Mesenchymal stem cell (in vitro differentiated cells and primary cell): ENCODE measurements around the gene MACROD2.

Source experiments
- DNase-seq: peaks from one replicate; pipeline ENCODE4 v3.0.0-alpha.2; 2013
- H2AFZ ChIP-seq: one replicate; pipeline ENCODE4 v1.6.1; 2013; ENCODE audit warnings: low read depth, mild to moderate bottlenecking, control low read depth, inconsistent platforms, low read length, moderate library complexity
- H2AK5ac ChIP-seq: 2 replicates; pipeline ENCODE4 v1.6.1; 2013; ENCODE audit warnings: low read length, moderate library complexity, mild to moderate bottlenecking, inconsistent platforms; ENCODE audit not compliant: severe bottlenecking
- H2BK120ac ChIP-seq: one replicate; pipeline ENCODE4 v1.6.1; 2013; ENCODE audit warnings: low read depth, mild to moderate bottlenecking, inconsistent platforms, low read length, moderate library complexity
- H2BK12ac ChIP-seq, 2 experiments: one replicate each; pipeline ENCODE4 v1.6.1; 2013; ENCODE audit warnings: inconsistent platforms in 2 of 2, low read length in 2 of 2, mild to moderate bottlenecking in 2 of 2, moderate library complexity in 2 of 2, control low read depth in 1 of 2
- H2BK15ac ChIP-seq: one replicate; pipeline ENCODE4 v1.6.1; 2013; ENCODE audit warnings: mild to moderate bottlenecking, low read depth, inconsistent platforms; ENCODE audit not compliant: poor library complexity, severe bottlenecking
- H2BK5ac ChIP-seq: 2 replicates; pipeline ENCODE4 v1.6.1; 2013; ENCODE audit warnings: low read depth, mild to moderate bottlenecking, low read length, control low read depth, inconsistent platforms; ENCODE audit not compliant: poor library complexity, severe bottlenecking
- H3K14ac ChIP-seq, 2 experiments: one replicate each; pipeline ENCODE4 v1.6.1; 2013; ENCODE audit warnings: inconsistent platforms in 2 of 2, low read length in 2 of 2, control low read depth in 1 of 2, mild to moderate bottlenecking in 1 of 2, moderate library complexity in 1 of 2
- H3K18ac ChIP-seq, 2 experiments: one replicate each; pipeline ENCODE4 v1.6.1; 2013; ENCODE audit warnings: inconsistent platforms in 2 of 2, low read length in 2 of 2, control low read depth in 1 of 2, low read depth in 1 of 2, mild to moderate bottlenecking in 1 of 2
- H3K23ac ChIP-seq, 2 experiments: one replicate each; pipeline ENCODE4 v1.6.1; 2013; ENCODE audit warnings: inconsistent platforms in 2 of 2, low read length in 2 of 2, mild to moderate bottlenecking in 2 of 2, moderate library complexity in 2 of 2, control low read depth in 1 of 2
- H3K27ac ChIP-seq: 2 replicates; pipeline ENCODE4 v1.5.1; 2013; ENCODE audit warnings: mild to moderate bottlenecking, moderate library complexity, low read length, control low read depth, inconsistent platforms; ENCODE audit not compliant: poor library complexity, severe bottlenecking
- H3K27me3 ChIP-seq, 2 experiments: 2 replicates each; pipeline versions ENCODE4 v1.6.1 to v1.7.0; 2013; ENCODE audit warnings: low read length in 2 of 2, mild to moderate bottlenecking in 2 of 2, moderate library complexity in 2 of 2, control low read depth in 1 of 2, inconsistent platforms in 1 of 2; ENCODE audit not compliant: control insufficient read depth in 1 of 2, insufficient read depth in 1 of 2
- H3K36me3 ChIP-seq, 2 experiments: 2 replicates each; pipeline versions ENCODE4 v1.6.1 to v1.7.0; 2013; ENCODE audit warnings: low read length in 2 of 2, control low read depth in 1 of 2, inconsistent platforms in 1 of 2, low read depth in 1 of 2, mild to moderate bottlenecking in 1 of 2; ENCODE audit not compliant: insufficient read depth in 2 of 2, control insufficient read depth in 1 of 2
- H3K4ac ChIP-seq, 2 experiments: one replicate each; pipeline ENCODE4 v1.6.1; 2013; ENCODE audit warnings: inconsistent platforms in 2 of 2, low read length in 2 of 2, mild to moderate bottlenecking in 2 of 2, moderate library complexity in 2 of 2, control low read depth in 1 of 2, low read depth in 1 of 2
- H3K4me1 ChIP-seq: 2 replicates; pipeline ENCODE4 v1.6.1; 2013; ENCODE audit warnings: low read depth, low read length, control low read depth; ENCODE audit not compliant: control insufficient read depth, insufficient read depth
- H3K4me2 ChIP-seq: 2 replicates; pipeline ENCODE4 v1.6.1; 2013; ENCODE audit warnings: low read length, mild to moderate bottlenecking, inconsistent platforms; ENCODE audit not compliant: poor library complexity, severe bottlenecking
- H3K4me3 ChIP-seq, 2 experiments: 2 replicates each; pipeline versions ENCODE4 v1.5.1 to v1.7.0; 2013; ENCODE audit warnings: low read length in 2 of 2, mild to moderate bottlenecking in 2 of 2, control low read depth in 1 of 2, low read depth in 1 of 2; ENCODE audit not compliant: insufficient read depth in 1 of 2
- H3K79me1 ChIP-seq: replicated peaks from 2 replicates; pipeline ENCODE4 v1.6.1; 2013; ENCODE audit warnings: mild to moderate bottlenecking, control low read depth, low read length, inconsistent platforms; ENCODE audit not compliant: poor library complexity, severe bottlenecking
- H3K9ac ChIP-seq: 2 replicates; pipeline ENCODE4 v1.7.0; 2013; ENCODE audit warnings: mild to moderate bottlenecking, low read length, moderate library complexity
- H3K9me3 ChIP-seq: 2 replicates; pipeline ENCODE4 v1.7.0; 2013; ENCODE audit warnings: mild to moderate bottlenecking, low read length; ENCODE audit not compliant: control insufficient read depth
- H4K8ac ChIP-seq: one replicate; pipeline ENCODE4 v1.6.1; 2013; ENCODE audit warnings: inconsistent platforms, mild to moderate bottlenecking, low read length, moderate library complexity
- H4K91ac ChIP-seq: one replicate; pipeline ENCODE4 v1.6.1; 2013; ENCODE audit warnings: mild to moderate bottlenecking, low read length, inconsistent platforms
- WGBS: methylation state at CpG from one replicate; pipeline ENCODE4 v1.1.7; 2013; ENCODE audit warnings: mixed read lengths; 5-methylcytosine and 5-hydroxymethylcytosine counted together

The MACROD2 gene

GRCh38 chr20:15899967-15900366 lies 1904.7 kb downstream of the MACROD2 start:
- no peak overlapping the region for H3K4me2 ChIP-seq
- peaks cover 0 to 15% of the 10 kb centered on the region in 2 experiments for H3K36me3 ChIP-seq
- H3K9ac ChIP-seq, result no peak overlapping the region
- peaks cover 1% of the 10 kb centered on the region for H3K4me1 ChIP-seq
- no peak overlapping the region for H2BK120ac ChIP-seq
- no peak overlapping the region for H3K23ac ChIP-seq
- no peak for DNase-seq
- no peak overlapping the region for H3K14ac ChIP-seq
- no CpG with 5 or more reads among the region's 4 CpGs for WGBS
- H2BK5ac ChIP-seq, result no peak overlapping the region
- H2AFZ ChIP-seq, result no peak overlapping the region
- H3K18ac ChIP-seq, result no peak overlapping the region
- no peak overlapping the region for H3K4ac ChIP-seq
- H2AK5ac ChIP-seq, result no peak overlapping the region
- H2BK15ac ChIP-seq, result no peak overlapping the region
- no peak overlapping the region for H3K4me3 ChIP-seq
- H3K27ac ChIP-seq, result no peak overlapping the region
- no peaks in the 10 kb centered on the region for H3K9me3 ChIP-seq
- no peak overlapping the region for H4K8ac ChIP-seq
- no peak overlapping the region for H2BK12ac ChIP-seq
- H3K27me3 ChIP-seq, result no peaks in the 10 kb centered on the region
- H4K91ac ChIP-seq, result no peak overlapping the region
- H3K79me1 ChIP-seq, result peaks cover 11% of the 10 kb centered on the region

GRCh38 chr20:15900443-15900842 lies 1905.1 kb downstream of the MACROD2 start:
- Histone ChIP-seq H4K8ac (no peak overlapping the region), H2BK120ac (no peak overlapping the region), H3K27me3 (no peaks in the 10 kb centered on the region), H3K14ac (no peak overlapping the region), H2BK15ac (no peak overlapping the region), H3K9me3 (no peaks in the 10 kb centered on the region), H3K27ac (no peak overlapping the region), H3K18ac (no peak overlapping the region), H3K36me3 (peaks cover 0 to 13% of the 10 kb centered on the region in 2 experiments), H3K9ac (no peak overlapping the region), H3K23ac (no peak overlapping the region), H3K4ac (no peak overlapping the region), H2AK5ac (no peak overlapping the region), H3K4me3 (no peak overlapping the region), H2BK12ac (no peak overlapping the region), H3K4me2 (no peak overlapping the region), H2BK5ac (no peak overlapping the region), H4K91ac (no peak overlapping the region), H3K4me1 (peaks cover 1% of the 10 kb centered on the region), H2AFZ (no peak overlapping the region), H3K79me1 (peaks cover 11% of the 10 kb centered on the region)
- 75% methylated on average over 1 of the region's 1 CpG for WGBS
- no peak for DNase-seq

DNA sequence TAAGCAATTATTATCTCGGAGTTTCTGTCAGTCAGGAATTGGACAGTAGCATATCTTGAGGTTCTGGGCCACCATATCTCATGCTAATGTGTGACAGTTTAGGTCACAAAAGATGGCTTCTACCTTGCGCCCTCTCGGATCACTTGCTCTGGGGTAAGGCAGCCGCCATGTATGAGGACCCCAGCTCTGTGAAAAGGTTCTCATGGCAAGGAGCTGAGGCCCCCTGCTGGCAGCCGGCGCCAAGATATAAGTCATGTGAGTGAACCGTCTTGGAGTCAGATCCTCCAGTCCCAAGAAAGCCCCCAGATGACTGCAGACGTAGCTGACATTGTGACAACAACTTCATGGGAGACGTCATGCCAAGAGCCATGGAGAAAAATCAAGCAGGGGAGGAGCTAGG lies 1907.2 kb downstream of the MACROD2 start:
- 65% methylated on average over 9 of the region's 9 CpGs for WGBS
- H3K79me1 ChIP-seq, result peaks cover 11% of the 10 kb centered on the region
- no peak overlapping the region for H3K4ac ChIP-seq

GRCh38 chr20:15905661-15906060 lies 1910.3 kb downstream of the MACROD2 start:
- peaks cover 14% of the 10 kb centered on the region for H3K79me1 ChIP-seq
- H3K4ac ChIP-seq, result no peak overlapping the region
- H3K23ac ChIP-seq, result no peak overlapping the region
- no peak overlapping the region for H2BK15ac ChIP-seq
- no peak overlapping the region for H2BK120ac ChIP-seq
- no peak overlapping the region for H3K27ac ChIP-seq
- H3K4me1 ChIP-seq, result peaks cover 3% of the 10 kb centered on the region
- H3K9me3 ChIP-seq, result no peaks in the 10 kb centered on the region
- no peak overlapping the region for H3K9ac ChIP-seq
- H2BK12ac ChIP-seq, result no peak overlapping the region
- H3K27me3 ChIP-seq, result no peaks in the 10 kb centered on the region
- WGBS, result 63% methylated on average over 1 of the region's 3 CpGs
- peaks cover 0 to 11% of the 10 kb centered on the region in 2 experiments for H3K36me3 ChIP-seq
- no peak overlapping the region for H2AK5ac ChIP-seq
- no peak overlapping the region for H2BK5ac ChIP-seq
- H2AFZ ChIP-seq, result no peak overlapping the region
- no peak overlapping the region for H3K4me2 ChIP-seq
- H3K18ac ChIP-seq, result no peak overlapping the region
- no peak for DNase-seq
- no peak overlapping the region for H4K91ac ChIP-seq
- no peak overlapping the region for H3K14ac ChIP-seq
- H4K8ac ChIP-seq, result no peak overlapping the region
- H3K4me3 ChIP-seq, result no peak overlapping the region

More for the DNA sequence above, 1907.2 kb downstream of the MACROD2 start:
- Histone ChIP-seq H3K36me3 (peaks cover 0 to 11% of the 10 kb centered on the region in 2 experiments), H3K18ac (no peak overlapping the region), H2BK12ac (no peak overlapping the region), H2AK5ac (no peak overlapping the region), H2AFZ (no peak overlapping the region), H3K27ac (no peak overlapping the region), H3K4me3 (no peak overlapping the region), H3K9ac (no peak overlapping the region), H3K23ac (no peak overlapping the region), H3K14ac (no peak overlapping the region), H2BK5ac (no peak overlapping the region), H3K4me1 (peaks cover 1% of the 10 kb centered on the region), H4K8ac (no peak overlapping the region), H2BK15ac (no peak overlapping the region), H4K91ac (no peak overlapping the region), H3K4me2 (no peak overlapping the region), H3K9me3 (no peaks in the 10 kb centered on the region), H2BK120ac (no peak overlapping the region), H3K27me3 (no peaks in the 10 kb centered on the region)
- no peak for DNase-seq
